Suprapubic skin (tissue), 4 donors: ENCODE results near the gene SLC35D3. TPM values are rescaled to one million over a fixed set of nuclear protein-coding genes. Genes with fewer than 3 reads are reported as not detected.

Source experiments
- DNase-seq, 2 donors: peaks; one replicate each; pipeline ENCODE4 v3.0.0-alpha.2; 2019; ENCODE audit warnings: low spot score in 2 of 2
- H3K27ac ChIP-seq: fragments of 200-600 bp; sonication (generic); one replicate; pipeline ENCODE4 v1.5.1; 2019
- H3K27me3 ChIP-seq: fragments of 200-600 bp; sonication (generic); one replicate; pipeline ENCODE4 v1.5.1; 2019
- H3K36me3 ChIP-seq: fragments of 200-600 bp; sonication (generic); one replicate; pipeline ENCODE4 v1.5.1; 2019
- H3K4me1 ChIP-seq: fragments of 200-600 bp; sonication (generic); one replicate; pipeline ENCODE4 v1.5.1; 2019
- H3K4me3 ChIP-seq: fragments of 200-600 bp; sonication (generic); one replicate; pipeline ENCODE4 v1.5.1; 2019; ENCODE audit warnings: mild to moderate bottlenecking
- H3K9me3 ChIP-seq: fragments of 200-600 bp; sonication (generic); one replicate; pipeline ENCODE4 v1.5.1; 2019
- CTCF ChIP-seq, 2 donors: fragments of 200-600 bp in 1 of 2; fragments of 450-650 bp in 1 of 2; sonication (generic) in 1 of 2; IDR thresholded peaks; one replicate each; pipeline ENCODE4 v1.5.1; 2016 to 2019; ENCODE audit warnings: antibody characterized with exemption in 2 of 2, mild to moderate bottlenecking in 1 of 2, moderate library complexity in 1 of 2
- EP300 ChIP-seq: sonication (generic); formaldehyde crosslinking; IDR thresholded peaks from one replicate; pipeline ENCODE4 v1.6.1; 2017; ENCODE audit warnings: antibody characterized with exemption
- POLR2A ChIP-seq, 2 donors: fragments of 450-650 bp; IDR thresholded peaks; one replicate each; pipeline ENCODE4 v1.6.1; 2017; ENCODE audit warnings: antibody characterized with exemption in 2 of 2, mild to moderate bottlenecking in 2 of 2, moderate library complexity in 2 of 2
- POLR2AphosphoS5 ChIP-seq, 3 donors: sonication (generic); formaldehyde crosslinking; IDR thresholded peaks; one replicate each; pipeline ENCODE4 v1.6.1; 2017; ENCODE audit warnings: antibody characterized with exemption in 3 of 3
- WGBS: methylation state at CpG from one replicate; pipeline ENCODE4 v1.1.5; 2018; 5-methylcytosine and 5-hydroxymethylcytosine counted together
- total RNA-seq, 4 donors: library from RNA; depleted of rRNA; stranded (reverse); fragments of >200 nt; gene quantifications; one replicate each; pipeline ENCODE4 v1.1.0, GENCODE V29; 2016

The SLC35D3 gene
- total RNA-seq, 4 donors from 2014 or later: 0.18 TPM; not detected in 3

- Histone ChIP-seq H3K27ac (no peak overlapping the region), H3K36me3 (no peaks in the 10 kb centered on the region), H3K27me3 (peaks cover 48% of the 10 kb centered on the region), H3K4me1 (peaks cover 34% of the 10 kb centered on the region), H3K4me3 (no peak overlapping the region), H3K9me3 (no peaks in the 10 kb centered on the region)
- no peak for TF ChIP-seq POLR2AphosphoS5 (IDR thresholded peaks at IDR 0.05)
- no peak for TF ChIP-seq EP300
- no peak for TF ChIP-seq POLR2A (IDR thresholded peaks at IDR 0.05)
- DNase-seq: no peak
- WGBS: 82% methylated on average over 35 of the region's 40 CpGs
These were observed 2.0 kb downstream of the SLC35D3 start for GRCh38 chr6:136923954-136924673.

GRCh38 chr6:136926383-136926782 is 4.3 kb downstream of the SLC35D3 start:
- TF ChIP-seq CTCF (IDR thresholded peaks at IDR 0.05) (no peak), POLR2A (IDR thresholded peaks at IDR 0.05) (no peak), EP300 (no peak), POLR2AphosphoS5 (IDR thresholded peaks at IDR 0.05) (no peak)
- peaks cover 31% of the 10 kb centered on the region for H3K27me3 ChIP-seq
- H3K36me3 ChIP-seq: no peaks in the 10 kb centered on the region
- no peak overlapping the region for H3K4me3 ChIP-seq
- no peak for DNase-seq
- no peak overlapping the region for H3K27ac ChIP-seq
- H3K9me3 ChIP-seq: no peaks in the 10 kb centered on the region
- WGBS: 95% methylated on average over 2 of the region's 2 CpGs
- peaks cover 22% of the 10 kb centered on the region for H3K4me1 ChIP-seq

- Histone ChIP-seq H3K4me1 (peaks cover 13% of the 10 kb centered on the region), H3K9me3 (no peaks in the 10 kb centered on the region), H3K36me3 (no peaks in the 10 kb centered on the region), H3K4me3 (no peak overlapping the region), H3K27me3 (peaks cover 22% of the 10 kb centered on the region), H3K27ac (no peak overlapping the region)
- TF ChIP-seq POLR2A (IDR thresholded peaks at IDR 0.05) (no peak), EP300 (no peak), CTCF (IDR thresholded peaks at IDR 0.05) (no peak), POLR2AphosphoS5 (IDR thresholded peaks at IDR 0.05) (no peak)
- no peak for DNase-seq
- WGBS: 88% methylated on average over 3 of the region's 3 CpGs
These were observed 5.2 kb downstream of the SLC35D3 start for GRCh38 chr6:136927292-136927691.

GRCh38 chr6:136930528-136930927 is 8.4 kb downstream of the SLC35D3 start:
- Histone ChIP-seq H3K36me3 (no peaks in the 10 kb centered on the region), H3K27ac (no peak overlapping the region), H3K4me1 (no peaks in the 10 kb centered on the region), H3K27me3 (no peaks in the 10 kb centered on the region), H3K9me3 (no peaks in the 10 kb centered on the region), H3K4me3 (no peak overlapping the region)
- 91% methylated on average over 4 of the region's 4 CpGs for WGBS
- no peak for TF ChIP-seq POLR2A (IDR thresholded peaks at IDR 0.05)
- no peak for TF ChIP-seq EP300
- no peak for TF ChIP-seq POLR2AphosphoS5 (IDR thresholded peaks at IDR 0.05)
- no peak for TF ChIP-seq CTCF (IDR thresholded peaks at IDR 0.05)
- no peak for DNase-seq

- no peak overlapping the region for H3K4me3 ChIP-seq
- H3K36me3 ChIP-seq: no peaks in the 10 kb centered on the region
- no peaks in the 10 kb centered on the region for H3K27me3 ChIP-seq
- H3K9me3 ChIP-seq: no peaks in the 10 kb centered on the region
- no peaks in the 10 kb centered on the region for H3K4me1 ChIP-seq
- H3K27ac ChIP-seq: no peak overlapping the region
- DNase-seq: no peak
- TF ChIP-seq POLR2A (IDR thresholded peaks at IDR 0.05) (no peak), EP300 (no peak), CTCF (IDR thresholded peaks at IDR 0.05) (no peak), POLR2AphosphoS5 (IDR thresholded peaks at IDR 0.05) (no peak)
- 90% methylated on average over 2 of the region's 2 CpGs for WGBS
These were observed 10.5 kb downstream of the SLC35D3 start for GRCh38 chr6:136932599-136932998.
